HEK293 (cell line): ENCODE data around the gene PACRGL.

Experiments used
- CTCF ChIA-PET: fragments of 350-600 bp; formaldehyde crosslinking; extraction: SDS; loops from one replicate; lab custom pipeline; 2021; ENCODE audit warnings: antibody characterized with exemption; lab: Yijun Ruan, JAX
- POLR2A ChIA-PET: fragments of 300-600 bp; formaldehyde crosslinking; extraction: SDS; loops from one replicate; lab custom pipeline; 2020; ENCODE audit warnings: antibody characterized with exemption, inconsistent platforms; lab: Yijun Ruan, JAX
- H3K27ac ChIP-seq: fragments of 200-500 bp; sonication (Bioruptor generic); 2 replicates; pipeline ENCODE4 v1.5.1; 2014; ENCODE audit warnings: low read depth, low read length, control low read depth, inconsistent platforms; ENCODE audit errors: extremely low read depth
- H3K36me3 ChIP-seq, 2 experiments: fragments of 200-500 bp in 1 of 2; sonication (Bioruptor generic) in 1 of 2; 1 replicate in 1 of 2; 2 replicates in 1 of 2; pipeline ENCODE4 v1.5.1; 2014 to 2017; ENCODE audit warnings: inconsistent platforms in 2 of 2, low read length in 2 of 2; ENCODE audit not compliant: control insufficient read depth in 2 of 2, insufficient read depth in 1 of 2
- H3K4me1 ChIP-seq: fragments of 200-500 bp; sonication (Bioruptor generic); 2 replicates; pipeline ENCODE4 v1.5.1; 2014; ENCODE audit warnings: mild to moderate bottlenecking, low read length, inconsistent platforms; ENCODE audit not compliant: control insufficient read depth, insufficient read depth
- H3K4me3 ChIP-seq: 2 replicates; pipeline ENCODE4 v1.5.1; 2011; ENCODE audit warnings: low read depth, mild to moderate bottlenecking, control low read depth, low read length, moderate library complexity
- H3K9me3 ChIP-seq: fragments of 200-500 bp; sonication (Bioruptor generic); 2 replicates; pipeline ENCODE4 v1.5.1; 2014; ENCODE audit warnings: low read depth, low read length, inconsistent platforms; ENCODE audit not compliant: control insufficient read depth, insufficient read depth
- BCL6B ChIP-seq: fragments of 450-650 bp; formaldehyde crosslinking; IDR thresholded peaks from 2 replicates; pipeline ENCODE4 v1.5.1; 2017; ENCODE audit warnings: missing biosample characterization, missing genetic modification characterization
- KLF8 ChIP-seq: fragments of 450-650 bp; formaldehyde crosslinking; IDR thresholded peaks from 2 replicates; pipeline ENCODE4 v1.5.1; 2016; ENCODE audit warnings: missing biosample characterization, missing genetic modification characterization
- TRIM28 ChIP-seq: IDR thresholded peaks from 2 replicates; pipeline ENCODE4 v1.6.1; 2011; ENCODE audit warnings: low read length, control low read depth, borderline replicate concordance
- ZBTB48 ChIP-seq: fragments of 450-650 bp; formaldehyde crosslinking; IDR thresholded peaks from 2 replicates; pipeline ENCODE4 v1.5.1; 2016; ENCODE audit warnings: missing biosample characterization, missing genetic modification characterization
- ZFP3 ChIP-seq: fragments of 450-650 bp; formaldehyde crosslinking; IDR thresholded peaks from 2 replicates; pipeline ENCODE4 v1.5.1; 2016; ENCODE audit warnings: low read depth, missing biosample characterization, missing genetic modification characterization
- ZNF169 ChIP-seq: fragments of 450-650 bp; formaldehyde crosslinking; IDR thresholded peaks from 2 replicates; pipeline ENCODE4 v1.5.1; 2016; ENCODE audit warnings: missing biosample characterization, missing genetic modification characterization
- ZNF184 ChIP-seq: fragments of 450-650 bp; IDR thresholded peaks from 2 replicates; pipeline ENCODE4 v1.5.1; 2018; ENCODE audit warnings: missing biosample characterization, mild to moderate bottlenecking, missing genetic modification characterization
- ZNF19 ChIP-seq: fragments of 450-650 bp; formaldehyde crosslinking; IDR thresholded peaks from 2 replicates; pipeline ENCODE4; 2016; ENCODE audit warnings: missing biosample characterization, missing genetic modification characterization, low read depth
- ZNF202 ChIP-seq: fragments of 450-650 bp; formaldehyde crosslinking; IDR thresholded peaks from 2 replicates; pipeline ENCODE4 v1.5.1; 2016; ENCODE audit warnings: missing biosample characterization, missing genetic modification characterization, borderline replicate concordance
- ZNF214 ChIP-seq: fragments of 450-650 bp; formaldehyde crosslinking; IDR thresholded peaks from 2 replicates; pipeline ENCODE4 v1.5.1; 2017; ENCODE audit warnings: missing biosample characterization, mild to moderate bottlenecking, missing genetic modification characterization, borderline replicate concordance
- ZNF311 ChIP-seq: fragments of 450-650 bp; formaldehyde crosslinking; IDR thresholded peaks from 2 replicates; pipeline ENCODE4 v1.5.1; 2017; ENCODE audit warnings: missing biosample characterization, missing genetic modification characterization, borderline replicate concordance
- ZNF324 ChIP-seq: fragments of 450-650 bp; formaldehyde crosslinking; IDR thresholded peaks from 2 replicates; pipeline ENCODE4 v1.5.1; 2016; ENCODE audit warnings: missing biosample characterization, missing genetic modification characterization
- ZNF341 ChIP-seq: fragments of 450-650 bp; formaldehyde crosslinking; IDR thresholded peaks from 2 replicates; pipeline ENCODE4; 2016; ENCODE audit warnings: low read depth, missing biosample characterization, missing genetic modification characterization
- ZNF416 ChIP-seq: fragments of 450-650 bp; formaldehyde crosslinking; IDR thresholded peaks from 2 replicates; pipeline ENCODE4 v1.5.1; 2016; ENCODE audit warnings: missing biosample characterization, missing genetic modification characterization
- ZNF449 ChIP-seq: fragments of 450-650 bp; formaldehyde crosslinking; IDR thresholded peaks from 2 replicates; pipeline ENCODE4 v1.5.1; 2017; ENCODE audit warnings: missing biosample characterization, mild to moderate bottlenecking, missing genetic modification characterization, moderate library complexity
- ZNF488 ChIP-seq: fragments of 450-650 bp; formaldehyde crosslinking; IDR thresholded peaks from 2 replicates; pipeline ENCODE4 v1.5.1; 2016; ENCODE audit warnings: missing biosample characterization, missing genetic modification characterization
- ZNF530 ChIP-seq: fragments of 450-650 bp; formaldehyde crosslinking; IDR thresholded peaks from 2 replicates; pipeline ENCODE4 v1.5.1; 2016; ENCODE audit warnings: low read depth, missing biosample characterization, missing genetic modification characterization
- ZNF548 ChIP-seq: fragments of 450-650 bp; formaldehyde crosslinking; IDR thresholded peaks from 2 replicates; pipeline ENCODE4 v1.5.1; 2016; ENCODE audit warnings: missing biosample characterization, missing genetic modification characterization
- ZNF558 ChIP-seq: fragments of 450-650 bp; formaldehyde crosslinking; IDR thresholded peaks from 2 replicates; pipeline ENCODE4 v1.5.1; 2016; ENCODE audit warnings: missing biosample characterization, missing genetic modification characterization
- ZNF610 ChIP-seq: fragments of 450-650 bp; formaldehyde crosslinking; IDR thresholded peaks from 2 replicates; pipeline ENCODE4 v1.5.1; 2016; ENCODE audit warnings: missing biosample characterization, missing genetic modification characterization, borderline replicate concordance
- ZNF654 ChIP-seq: fragments of 450-650 bp; formaldehyde crosslinking; IDR thresholded peaks from 2 replicates; pipeline ENCODE4 v1.5.1; 2016; ENCODE audit warnings: low read depth, missing biosample characterization, missing genetic modification characterization
- ZNF658 ChIP-seq: fragments of 450-650 bp; formaldehyde crosslinking; IDR thresholded peaks from 2 replicates; pipeline ENCODE4; 2016; ENCODE audit warnings: missing biosample characterization, missing genetic modification characterization
- ZNF692 ChIP-seq: fragments of 450-650 bp; formaldehyde crosslinking; IDR thresholded peaks from 2 replicates; pipeline ENCODE4 v1.5.1; 2016; ENCODE audit warnings: missing biosample characterization, missing genetic modification characterization
- ZNF707 ChIP-seq: fragments of 450-650 bp; formaldehyde crosslinking; IDR thresholded peaks from 2 replicates; pipeline ENCODE4 v1.5.1; 2016; ENCODE audit warnings: missing biosample characterization, missing genetic modification characterization
- ZNF843 ChIP-seq: fragments of 450-650 bp; formaldehyde crosslinking; IDR thresholded peaks from 2 replicates; pipeline ENCODE4 v1.5.1; 2016; ENCODE audit warnings: missing biosample characterization, missing genetic modification characterization

Gene PACRGL

GRCh38 chr4:20760053-20760452, 59.8 kb downstream of the PACRGL start:
- no peak overlapping the region for H3K4me3 ChIP-seq
- H3K27ac ChIP-seq: no peak overlapping the region
- no peaks in the 10 kb centered on the region for H3K9me3 ChIP-seq
- no peaks in the 10 kb centered on the region for H3K36me3 ChIP-seq
- ChIA-PET POLR2A (no interaction called here), CTCF (interaction anchor here (0.7 kb wide), 2 partner anchors 14 to 20 kb away, joined by 3 to 4 read pairs; no protein-coding TSS in a partner anchor)
- no peaks in the 10 kb centered on the region for H3K4me1 ChIP-seq
- TF ChIP-seq KLF8: no peak
- no peak for TF ChIP-seq ZNF488 (tag by site-specific recombination)
- TF ChIP-seq ZNF169: no peak
- peak; percentile 39 for TF ChIP-seq ZNF654
- TF ChIP-seq ZNF707: no peak
- TF ChIP-seq ZNF341 (tag by site-specific recombination): no peak
- no peak for TF ChIP-seq ZNF530 (tag by site-specific recombination)
- TF ChIP-seq ZNF610 (tag by site-specific recombination): no peak

GRCh38 chr4:20761382-20761781, 61.1 kb downstream of the PACRGL start:
- TF ChIP-seq ZNF311 (tag by site-specific recombination) (no peak), ZNF558 (no peak), ZNF324 (tag by site-specific recombination) (no peak), BCL6B (tag by site-specific recombination) (no peak), ZNF416 (no peak), ZNF658 (tag by site-specific recombination) (no peak), ZBTB48 (no peak), ZFP3 (no peak), ZNF214 (no peak)
- H3K4me3 ChIP-seq: no peak overlapping the region
- no peak overlapping the region for H3K27ac ChIP-seq
- ChIA-PET CTCF (interaction anchor here (0.5 to 1.6 kb wide), 4 partner anchors 12 to 373 kb away, joined by 3 to 6 read pairs (median 3); no protein-coding TSS in a partner anchor), POLR2A (no interaction called here)
- no peaks in the 10 kb centered on the region for H3K36me3 ChIP-seq
- H3K4me1 ChIP-seq: no peaks in the 10 kb centered on the region
- no peaks in the 10 kb centered on the region for H3K9me3 ChIP-seq

GRCh38 chr4:20761826-20762225, 61.6 kb downstream of the PACRGL start:
- ChIA-PET POLR2A (no interaction called here), CTCF (interaction anchor here (0.5 to 1.6 kb wide), 3 partner anchors 12 to 52 kb away, joined by 3 to 6 read pairs (median 3); no protein-coding TSS in a partner anchor)
- no peaks in the 10 kb centered on the region for H3K4me1 ChIP-seq
- H3K36me3 ChIP-seq: no peaks in the 10 kb centered on the region
- no peak overlapping the region for H3K27ac ChIP-seq
- no peaks in the 10 kb centered on the region for H3K9me3 ChIP-seq
- TF ChIP-seq ZNF843 (tag by site-specific recombination): no peak
- H3K4me3 ChIP-seq: no peak overlapping the region

GRCh38 chr4:20764366-20764992, 64.2 kb downstream of the PACRGL start:
- Histone ChIP-seq H3K4me3 (no peak overlapping the region), H3K4me1 (no peaks in the 10 kb centered on the region), H3K9me3 (no peaks in the 10 kb centered on the region), H3K36me3 (no peaks in the 10 kb centered on the region), H3K27ac (no peak overlapping the region)
- ChIA-PET POLR2A (no interaction called here), CTCF (interaction anchor here (1.4 kb wide), 1 partner anchor 10 kb away, joined by 18 read pairs; no protein-coding TSS in a partner anchor)
- TF ChIP-seq ZNF184 (tag by site-specific recombination) (no peak), ZNF692 (tag by site-specific recombination) (no peak), ZNF449 (tag by site-specific recombination) (no peak), ZNF19 (tag by site-specific recombination) (no peak), ZNF202 (tag by site-specific recombination) (no peak), TRIM28 (no peak), ZNF548 (tag by site-specific recombination) (no peak)
